ENCODE results near the gene HAS3.

GRCh38 chr16:69094501-69094900, 11.0 kb upstream of the HAS3 start:
- TF ChIP-seq CTCF (IDR thresholded peaks at IDR 0.05; ENCODE audit: low read length) = no peak
- TF ChIP-seq EZH2phosphoT487 (IDR thresholded peaks at IDR 0.05; ENCODE audit: low read length) = no peak
- no peak for TF ChIP-seq EZH2 (optimal IDR thresholded peaks at IDR 0.05; ENCODE audit: low read depth, low read length)

Data from MM.1S (cell line).